HCT116 (cell line): ENCODE data around the gene MAEA. TPM values are rescaled to one million over a fixed set of nuclear protein-coding genes. Genes with fewer than 3 reads are reported as not detected.

Experiments used
- ATAC-seq: fragments of 200-7000 bp; cut with Tn5 transposase; 2 replicates; pipeline ENCODE4 v1.9.1; 2020; ENCODE audit warnings: mild to moderate bottlenecking, moderate library complexity
- BruUV-seq: library from RNA; stranded (reverse); fragments of 400-500 nt; replicated peaks from 2 replicates; lab custom pipeline; 2021; lab: Mats Ljungman, UMichigan
- CTCF ChIA-PET: fragments of 300-600 bp; sonication (Branson Sonifier 250); formaldehyde crosslinking; loops from one replicate; lab custom pipeline; 2021; ENCODE audit warnings: antibody characterized with exemption; lab: Charles Lee
- POLR2A ChIA-PET: fragments of 300-600, 350-600 bp; sonication (Branson Sonifier 250); formaldehyde crosslinking; loops from one replicate; lab custom pipeline; 2021; ENCODE audit warnings: antibody characterized with exemption; lab: Charles Lee
- RAD21 ChIA-PET, 2 experiments: fragments of 300-600 bp; sonication (Branson Sonifier 250); formaldehyde crosslinking; loops; one replicate each; lab custom pipeline; 2023; ENCODE audit warnings: low total read pairs in 2 of 2; ENCODE audit not compliant: uncharacterized antibody in 2 of 2, unreplicated experiment in 2 of 2, low non-redundant PET in 1 of 2; lab: Charles Lee
- DNase-seq: peaks from one replicate; pipeline ENCODE4 v3.0.0-alpha.2; 2010; ENCODE audit warnings: low read depth, low spot score
- H2AFZ ChIP-seq: fragments of 200-600 bp; shearing (Covaris generic), sonication (generic); 2 replicates; pipeline ENCODE4 v1.6.1; 2017; ENCODE audit warnings: low read depth, mixed run types, mixed read lengths, antibody characterized with exemption, low read length; ENCODE audit not compliant: poor library complexity, severe bottlenecking
- H3K27ac ChIP-seq: 2 replicates; pipeline ENCODE4 v1.5.1; 2012; ENCODE audit warnings: low read depth, low read length
- H3K27me3 ChIP-seq: fragments of 200-600 bp; sonication (generic); 2 replicates; pipeline ENCODE4 v1.6.1; 2016; ENCODE audit warnings: mixed run types, low read length, mixed read lengths; ENCODE audit not compliant: insufficient read depth
- H3K36me3 ChIP-seq, 2 experiments: fragments of 200-500 bp in 1 of 2; fragments of 200-600 bp in 1 of 2; sonication (Bioruptor generic) in 1 of 2; sonication (generic) in 1 of 2; 2 replicates each; pipeline versions ENCODE4 v1.5.1 to v1.6.1; 2014 to 2016; ENCODE audit warnings: low read length in 2 of 2, inconsistent platforms in 1 of 2, mixed read lengths in 1 of 2, mixed run types in 1 of 2; ENCODE audit not compliant: insufficient read depth in 2 of 2, control insufficient read depth in 1 of 2
- H3K4me1 ChIP-seq, 2 experiments: fragments of 200-600 bp in 1 of 2; sonication (generic) in 1 of 2; 2 replicates each; pipeline versions ENCODE4 v1.5.1 to v1.6.1; 2012 to 2017; ENCODE audit warnings: low read length in 2 of 2, inconsistent platforms in 1 of 2, mild to moderate bottlenecking in 1 of 2, mixed read lengths in 1 of 2, mixed run types in 1 of 2, moderate library complexity in 1 of 2; ENCODE audit not compliant: insufficient read depth in 2 of 2, control insufficient read depth in 1 of 2
- H3K4me2 ChIP-seq: fragments of 200-600 bp; sonication (generic); 2 replicates; pipeline ENCODE4 v1.6.1; 2017; ENCODE audit warnings: mixed run types, low read length, mixed read lengths
- H3K4me3 ChIP-seq, 2 experiments: fragments of 200-600 bp in 1 of 2; sonication (generic) in 1 of 2; replicated peaks in 1 of 2; 2 replicates each; pipeline ENCODE4 v1.5.1; 2011 to 2016; ENCODE audit warnings: low read length in 2 of 2, control low read depth in 1 of 2, low read depth in 1 of 2, mild to moderate bottlenecking in 1 of 2, mixed read lengths in 1 of 2, mixed run types in 1 of 2
- H3K79me2 ChIP-seq: fragments of 200-600 bp; sonication (generic); 2 replicates; pipeline ENCODE4 v1.6.1; 2017; ENCODE audit warnings: mild to moderate bottlenecking, mixed run types, low read length, moderate library complexity, mixed read lengths; ENCODE audit not compliant: insufficient read depth
- H3K9ac ChIP-seq: fragments of 200-600 bp; sonication (generic); 2 replicates; pipeline ENCODE4 v1.6.1; 2016; ENCODE audit warnings: low read length, mixed read lengths
- H3K9me2 ChIP-seq: fragments of 200-600 bp; sonication (generic), shearing (Covaris generic); 2 replicates; pipeline ENCODE4 v1.6.1; 2017; ENCODE audit warnings: mixed run types, mild to moderate bottlenecking, moderate library complexity; ENCODE audit not compliant: insufficient read depth
- H3K9me3 ChIP-seq, 2 experiments: fragments of 200-500 bp in 1 of 2; fragments of 200-600 bp in 1 of 2; sonication (Bioruptor generic) in 1 of 2; sonication (generic) in 1 of 2; 2 replicates each; pipeline ENCODE4 v1.6.1; 2014 to 2017; ENCODE audit warnings: low read length in 2 of 2, mixed read lengths in 2 of 2, inconsistent platforms in 1 of 2, low read depth in 1 of 2, mild to moderate bottlenecking in 1 of 2, mixed run types in 1 of 2, moderate library complexity in 1 of 2; ENCODE audit not compliant: control insufficient read depth in 1 of 2, insufficient read depth in 1 of 2
- H4K20me1 ChIP-seq: fragments of 200-600 bp; sonication (generic), shearing (Covaris generic); 2 replicates; pipeline ENCODE4 v1.6.1; 2017; ENCODE audit warnings: mixed run types, mild to moderate bottlenecking, moderate library complexity; ENCODE audit not compliant: insufficient read depth
- CTCF ChIP-seq, 3 experiments: fragments of 200-600 bp in 1 of 3; sonication (generic) in 1 of 3; IDR thresholded peaks in 2 of 3; conservative IDR thresholded peaks in 1 of 3; 2 replicates each; pipeline ENCODE4 v1.5.1; 2012 to 2017; ENCODE audit warnings: low read depth in 2 of 3, low read length in 2 of 3, antibody characterized with exemption in 1 of 3, borderline replicate concordance in 1 of 3, control low read depth in 1 of 3, mild to moderate bottlenecking in 1 of 3, mixed read lengths in 1 of 3, mixed run types in 1 of 3, moderate library complexity in 1 of 3; ENCODE audit not compliant: insufficient read depth in 1 of 3
- JUND ChIP-seq: IDR thresholded peaks from 2 replicates; pipeline ENCODE4 v1.6.1; 2012
- POLR2AphosphoS5 ChIP-seq: IDR thresholded peaks from 2 replicates; pipeline ENCODE4 v1.6.1; 2011; ENCODE audit warnings: mild to moderate bottlenecking, low read depth, low read length, moderate library complexity
- SIN3A ChIP-seq: IDR thresholded peaks from 2 replicates; pipeline ENCODE4 v1.6.1; 2012; ENCODE audit warnings: low read depth
- SP1 ChIP-seq: IDR thresholded peaks from 2 replicates; pipeline ENCODE4 v1.6.1; 2012; ENCODE audit warnings: low read depth
- ZBTB33 ChIP-seq: IDR thresholded peaks from 2 replicates; pipeline ENCODE4 v1.6.1; 2011; ENCODE audit warnings: mild to moderate bottlenecking, low read length, moderate library complexity; ENCODE audit not compliant: insufficient replicate concordance; ENCODE audit errors: extremely low read depth
- intact Hi-C: fragments of 100-400 bp; cut with micrococcal nuclease; formaldehyde crosslinking; loops from 2 replicates; pipeline ENCODE4 v1.10.0; 2022
- total RNA-seq: library from RNA; stranded (reverse); gene quantifications from one replicate; pipeline ENCODE4 v1.2.1, GENCODE V29; 2021; ENCODE audit not compliant: unreplicated experiment
- TF ChIP-seq, protein P1 (sequence below): IDR thresholded peaks from 2 replicates; pipeline ENCODE4 v1.6.1; 2012
- TF ChIP-seq, protein P2 (sequence below): IDR thresholded peaks from 2 replicates; pipeline ENCODE4 v1.6.1; 2012; ENCODE audit warnings: low read depth

The MAEA gene
- total RNA-seq, 1 experiment from 2014 or later, result 88.3 TPM

- no peaks in the 10 kb centered on the region for H3K27me3 ChIP-seq
- ChIA-PET POLR2A (no interaction called here), RAD21 (no interaction called here), CTCF (no interaction called here)
- H3K4me2 ChIP-seq, result peak overlapping the region; percentile 59
- H3K36me3 ChIP-seq, result peaks cover 18 to 48% of the 10 kb centered on the region in 2 experiments
- DNase-seq (peak; percentile 47), ATAC-seq (peak; percentile 89)
- peaks cover 6% of the 10 kb centered on the region; the same call in 1 of the 2 replicates for H3K79me2 ChIP-seq
- intact Hi-C loops, result no loop called here
- TF ChIP-seq POLR2AphosphoS5, result 0 out of 2 replicates have a peak, but pooled peaks have one; percentile 13
- TF ChIP-seq, protein P1, sequence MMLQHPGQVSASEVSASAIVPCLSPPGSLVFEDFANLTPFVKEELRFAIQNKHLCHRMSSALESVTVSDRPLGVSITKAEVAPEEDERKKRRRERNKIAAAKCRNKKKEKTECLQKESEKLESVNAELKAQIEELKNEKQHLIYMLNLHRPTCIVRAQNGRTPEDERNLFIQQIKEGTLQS, result no peak
- H4K20me1 ChIP-seq, result no peaks in the 10 kb centered on the region
- H3K9me3 ChIP-seq, result no peaks in the 10 kb centered on the region
- H3K9me2 ChIP-seq, result no peaks in the 10 kb centered on the region
- peaks cover 9 to 30% of the 10 kb centered on the region in 2 experiments; a peak in 3 of 4 replicates for H3K4me1 ChIP-seq
- no peak overlapping the region for H2AFZ ChIP-seq
- no peak overlapping the region; a peak in 1 of 4 replicates for H3K4me3 ChIP-seq
- peak overlapping the region; percentile 72 for H3K27ac ChIP-seq
- H3K9ac ChIP-seq, result peak overlapping the region; percentile 50; the same call in 1 of the 2 replicates
- BruUV-seq, result no TSS peak
Measured at GRCh38 chr4:1337376-1337831, 47.7 kb downstream of the MAEA start.

- CTCF ChIA-PET, result no interaction called here
- H3K4me1 ChIP-seq, result peaks cover 9 to 30% of the 10 kb centered on the region in 2 experiments; a peak in 3 of 4 replicates
- ATAC-seq, result no peak
- TF ChIP-seq ZBTB33, result no peak
- no peak for TF ChIP-seq POLR2AphosphoS5
- TF ChIP-seq CTCF (IDR thresholded peaks at IDR 0.05 in 2 of 3, conservative IDR thresholded peaks at IDR 0.05 in 1 of 3; ENCODE audit: borderline replicate concordance in 1 of 3, insufficient read depth in 1 of 3, low read depth in 2 of 3, low read length in 2 of 3), result no peak
- TF ChIP-seq, protein P2, sequence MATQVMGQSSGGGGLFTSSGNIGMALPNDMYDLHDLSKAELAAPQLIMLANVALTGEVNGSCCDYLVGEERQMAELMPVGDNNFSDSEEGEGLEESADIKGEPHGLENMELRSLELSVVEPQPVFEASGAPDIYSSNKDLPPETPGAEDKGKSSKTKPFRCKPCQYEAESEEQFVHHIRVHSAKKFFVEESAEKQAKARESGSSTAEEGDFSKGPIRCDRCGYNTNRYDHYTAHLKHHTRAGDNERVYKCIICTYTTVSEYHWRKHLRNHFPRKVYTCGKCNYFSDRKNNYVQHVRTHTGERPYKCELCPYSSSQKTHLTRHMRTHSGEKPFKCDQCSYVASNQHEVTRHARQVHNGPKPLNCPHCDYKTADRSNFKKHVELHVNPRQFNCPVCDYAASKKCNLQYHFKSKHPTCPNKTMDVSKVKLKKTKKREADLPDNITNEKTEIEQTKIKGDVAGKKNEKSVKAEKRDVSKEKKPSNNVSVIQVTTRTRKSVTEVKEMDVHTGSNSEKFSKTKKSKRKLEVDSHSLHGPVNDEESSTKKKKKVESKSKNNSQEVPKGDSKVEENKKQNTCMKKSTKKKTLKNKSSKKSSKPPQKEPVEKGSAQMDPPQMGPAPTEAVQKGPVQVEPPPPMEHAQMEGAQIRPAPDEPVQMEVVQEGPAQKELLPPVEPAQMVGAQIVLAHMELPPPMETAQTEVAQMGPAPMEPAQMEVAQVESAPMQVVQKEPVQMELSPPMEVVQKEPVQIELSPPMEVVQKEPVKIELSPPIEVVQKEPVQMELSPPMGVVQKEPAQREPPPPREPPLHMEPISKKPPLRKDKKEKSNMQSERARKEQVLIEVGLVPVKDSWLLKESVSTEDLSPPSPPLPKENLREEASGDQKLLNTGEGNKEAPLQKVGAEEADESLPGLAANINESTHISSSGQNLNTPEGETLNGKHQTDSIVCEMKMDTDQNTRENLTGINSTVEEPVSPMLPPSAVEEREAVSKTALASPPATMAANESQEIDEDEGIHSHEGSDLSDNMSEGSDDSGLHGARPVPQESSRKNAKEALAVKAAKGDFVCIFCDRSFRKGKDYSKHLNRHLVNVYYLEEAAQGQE, result no peak
- no peak for TF ChIP-seq SP1
- TF ChIP-seq JUND, result no peak
- TF ChIP-seq SIN3A, result no peak
- no peak overlapping the region; a peak in 1 of 4 replicates for H3K4me3 ChIP-seq
- peak overlapping the region; percentile 72 for H3K27ac ChIP-seq
- DNase-seq, result no peak
- H3K36me3 ChIP-seq, result peaks cover 16 to 48% of the 10 kb centered on the region in 2 experiments
- peak overlapping the region; percentile 50; the same call in 1 of the 2 replicates for H3K9ac ChIP-seq
- POLR2A ChIA-PET, result no interaction called here
- no peaks in the 10 kb centered on the region for H3K27me3 ChIP-seq
- BruUV-seq, result no TSS peak
- H3K4me2 ChIP-seq, result peak overlapping the region; percentile 59
- H3K9me2 ChIP-seq, result no peaks in the 10 kb centered on the region
- no peaks in the 10 kb centered on the region for H4K20me1 ChIP-seq
- H3K9me3 ChIP-seq, result no peaks in the 10 kb centered on the region
- H3K79me2 ChIP-seq, result peaks cover 6% of the 10 kb centered on the region; the same call in 1 of the 2 replicates
- RAD21 ChIA-PET, result no interaction called here
- H2AFZ ChIP-seq, result no peak overlapping the region
- intact Hi-C loops, result no loop called here
Measured at GRCh38 chr4:1337951-1338751, 48.5 kb downstream of the MAEA start.
